Stimulated activated CD8-positive, alpha-beta memory T cell treated with anti-CD3 and anti-CD28 coated beads, Interleukin-4, amount 100 ng/mL, for 48 hours (primary cell): ENCODE results near the gene MED16.

Source experiments
- DNase-seq: peaks from one replicate; pipeline ENCODE4 v3.0.0-alpha.2; 2020

The MED16 gene

GRCh38 chr19:892894-893689 is at the start of gene MED16, which contains the start of gene RNU6-9:
TSS of gene MED16 (minus strand) at chr19:893187. CDS start at chr19:891131, 2,056 bp downstream.
TSS of gene RNU6-9 (plus strand) at chr19:893484.
- DNase-seq = peak; percentile 90

DNA sequence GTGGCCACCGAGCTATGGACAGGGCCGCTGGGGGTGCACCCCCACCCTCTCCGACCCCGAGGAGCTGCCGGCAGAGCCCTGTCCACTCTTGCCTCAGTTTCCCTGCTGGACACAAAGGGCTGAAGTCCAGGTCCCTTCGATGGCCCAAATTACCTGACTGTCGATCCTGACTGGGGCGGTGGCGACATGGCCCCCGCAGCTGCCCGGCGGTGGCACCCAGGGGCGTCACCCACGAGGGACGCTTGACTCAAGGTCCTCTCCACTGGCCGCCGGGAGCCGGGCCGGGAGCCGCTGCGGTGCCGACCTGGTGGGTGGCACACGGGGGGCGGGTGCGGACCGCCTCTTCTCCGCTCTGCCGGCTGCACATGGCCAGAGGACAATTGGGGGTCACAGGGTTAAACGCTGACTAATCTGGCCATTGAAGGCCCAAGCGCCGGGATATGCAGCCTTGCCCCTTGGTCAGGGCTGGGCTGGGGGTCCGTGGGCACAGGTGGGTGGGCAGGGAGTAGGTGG is 49.2 kb upstream of the MED16 start:
- DNase-seq = no peak

DNA sequence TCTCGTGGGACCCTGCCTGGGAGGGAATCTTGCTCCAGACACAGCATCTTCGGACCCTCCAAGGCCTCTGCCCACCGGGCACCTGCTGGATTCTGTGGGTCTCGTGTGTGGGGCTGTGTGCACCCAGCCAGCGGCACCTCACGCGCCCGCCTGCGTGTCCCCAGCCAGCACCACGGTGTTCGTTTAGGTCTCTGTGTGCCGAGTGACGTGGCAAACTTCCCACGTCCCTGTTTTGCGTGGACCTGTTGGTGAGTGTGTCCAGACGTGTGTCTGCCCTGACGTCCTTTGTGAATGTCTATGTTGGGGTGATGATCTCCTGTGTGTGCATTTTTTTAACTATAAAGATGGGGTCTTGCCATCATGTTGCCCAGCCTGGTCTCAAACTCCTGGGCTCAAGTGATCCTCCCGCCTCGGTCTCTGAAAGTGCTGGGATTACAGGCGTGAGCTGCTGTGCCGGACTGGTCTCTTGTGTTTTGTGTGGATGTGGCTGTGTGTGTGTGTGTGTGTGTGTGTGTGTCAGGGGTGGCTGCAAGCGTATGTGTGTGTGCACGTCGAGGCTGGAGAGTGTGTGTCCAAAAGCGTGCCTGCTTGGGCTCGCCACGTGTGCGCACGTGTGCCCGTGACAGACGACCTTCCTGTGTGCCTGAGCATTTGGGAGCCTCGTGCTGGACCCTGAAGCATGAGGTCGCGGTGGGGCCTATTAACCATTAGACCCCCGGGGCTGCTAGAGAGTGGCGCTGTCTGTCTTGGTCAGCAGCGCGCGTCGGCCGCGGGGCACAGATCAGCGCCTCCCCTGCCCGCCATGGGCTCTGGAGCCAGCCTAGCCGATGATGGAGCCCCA is 48.5 kb upstream of the MED16 start:
- no peak for DNase-seq

DNA sequence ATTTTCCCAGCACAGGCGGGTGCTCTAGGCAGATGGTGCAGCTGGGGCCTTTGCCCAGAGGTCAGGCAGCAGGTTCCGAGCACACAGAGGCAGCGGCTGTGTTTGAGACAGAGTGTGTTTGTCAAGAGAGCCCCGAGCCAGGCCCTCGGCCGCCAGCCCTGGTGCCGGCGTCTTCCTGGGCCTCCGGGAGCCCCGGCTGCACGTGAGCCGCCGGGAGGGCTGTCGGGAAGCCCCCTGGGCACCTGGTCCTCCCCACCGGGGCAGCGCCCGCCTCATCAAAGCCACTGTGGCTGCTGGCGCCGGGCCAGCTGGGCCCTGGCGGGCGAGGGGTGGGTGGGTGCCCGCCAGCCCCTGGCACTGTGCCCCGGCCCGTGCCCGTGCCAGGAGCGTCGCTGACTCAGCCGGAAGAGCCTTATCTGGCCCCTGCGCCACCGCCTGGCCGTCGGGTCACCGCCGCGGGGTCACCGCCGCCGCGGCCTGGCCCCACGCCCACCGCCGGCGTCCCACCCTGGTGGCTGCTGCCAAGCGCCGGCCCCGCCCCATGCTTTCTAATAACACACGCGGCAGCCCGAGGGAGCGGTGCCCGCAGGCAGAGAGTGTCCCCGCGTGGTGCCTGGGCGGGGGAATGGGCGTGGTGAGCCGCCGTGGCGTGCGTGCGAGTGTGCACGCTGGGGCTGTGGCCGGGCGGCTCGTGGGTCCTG is 47.8 kb upstream of the MED16 start:
- peak; percentile 64 for DNase-seq

GRCh38 chr19:939922-940321 is 46.9 kb upstream of the MED16 start:
- DNase-seq = no peak

GRCh38 chr19:939439-939838 is 46.5 kb upstream of the MED16 start:
- DNase-seq = no peak

GRCh38 chr19:938233-938923 is 45.4 kb upstream of the MED16 start:
- no peak for DNase-seq

DNA sequence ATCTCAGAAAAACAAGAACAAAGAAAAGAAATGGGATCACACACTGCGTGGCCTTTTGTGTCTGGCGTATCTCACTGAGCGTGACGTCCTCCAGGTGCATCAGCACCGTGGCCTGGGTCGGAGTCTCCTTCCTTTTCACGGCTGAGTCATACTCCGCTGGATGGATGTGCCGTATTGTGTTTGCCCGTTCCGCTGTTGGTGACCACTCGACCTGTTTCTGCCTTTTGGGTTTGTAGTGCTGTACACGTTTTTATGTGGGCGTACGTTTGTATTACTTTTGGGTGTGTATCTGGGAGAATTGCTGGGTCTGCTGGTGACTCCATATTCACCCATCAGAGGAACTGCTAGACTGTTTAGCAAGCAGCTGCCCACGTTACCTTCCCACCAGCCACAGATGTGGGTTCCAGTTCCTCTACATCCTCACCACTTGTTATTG is 44.3 kb upstream of the MED16 start:
- DNase-seq = peak; percentile 63

- DNase-seq = no peak
Observed at GRCh38 chr19:936175-936546, 43.2 kb upstream of the MED16 start.

- DNase-seq = no peak
Observed at GRCh38 chr19:934865-935479, 42.0 kb upstream of the MED16 start.

GRCh38 chr19:934197-934840 is 41.3 kb upstream of the MED16 start:
- DNase-seq = no peak

DNA sequence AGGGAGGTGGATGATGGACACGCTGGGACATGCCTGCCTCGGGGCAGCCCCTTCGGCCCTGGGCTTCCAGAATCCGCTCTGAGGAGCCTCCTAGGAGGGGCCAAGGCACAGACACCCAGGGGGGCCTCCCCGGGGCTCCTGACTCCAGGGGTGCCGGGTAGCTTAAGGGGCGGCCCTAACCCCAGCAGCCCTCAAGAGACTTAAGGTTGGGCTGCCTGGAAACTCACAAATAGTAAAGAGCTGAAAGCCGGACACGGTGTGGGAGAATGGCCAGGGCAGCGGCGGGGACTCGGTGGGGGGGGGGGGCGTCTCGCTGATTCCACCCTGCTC is 40.5 kb upstream of the MED16 start:
- no peak for DNase-seq

- DNase-seq = no peak
Observed at GRCh38 chr19:932648-933552, 39.9 kb upstream of the MED16 start.

GRCh38 chr19:931860-932647 is 39.1 kb upstream of the MED16 start:
- no peak for DNase-seq

- DNase-seq = no peak
Observed at GRCh38 chr19:929891-930258, 36.9 kb upstream of the MED16 start.

DNA sequence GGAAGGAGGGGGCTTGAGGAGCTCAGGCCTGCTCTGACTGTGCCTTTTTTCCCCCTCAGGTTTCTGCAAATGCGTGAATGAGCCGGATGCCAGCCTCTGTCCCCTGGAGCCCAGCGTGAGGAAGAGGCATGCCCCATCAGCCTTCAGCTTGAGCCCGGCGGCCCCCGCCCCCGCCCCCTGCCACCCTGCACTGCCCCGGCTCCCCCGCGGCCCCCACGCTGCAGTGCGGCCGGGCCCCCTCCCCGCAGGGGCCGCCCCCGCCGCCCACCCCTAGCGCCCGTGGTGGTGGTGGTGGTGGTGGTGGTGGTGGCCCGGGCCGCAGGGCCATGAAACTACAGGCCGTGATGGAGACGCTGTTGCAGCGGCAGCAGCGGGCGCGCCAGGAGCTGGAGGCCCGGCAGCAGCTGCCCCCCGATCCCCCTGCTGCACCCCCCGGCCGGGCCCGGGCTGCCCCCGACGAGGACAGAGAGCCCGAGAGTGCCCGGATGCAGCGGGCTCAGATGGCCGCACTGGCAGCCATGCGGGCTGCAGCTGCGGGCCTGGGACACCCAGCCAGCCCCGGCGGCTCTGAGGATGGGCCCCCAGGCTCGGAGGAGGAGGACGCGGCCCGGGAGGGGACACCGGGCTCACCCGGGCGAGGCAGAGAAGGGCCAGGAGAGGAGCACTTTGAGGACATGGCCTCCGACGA is 36.4 kb upstream of the MED16 start:
- DNase-seq = no peak

- no peak for DNase-seq
Observed at GRCh38 chr19:928471-929202, 35.6 kb upstream of the MED16 start.

DNA sequence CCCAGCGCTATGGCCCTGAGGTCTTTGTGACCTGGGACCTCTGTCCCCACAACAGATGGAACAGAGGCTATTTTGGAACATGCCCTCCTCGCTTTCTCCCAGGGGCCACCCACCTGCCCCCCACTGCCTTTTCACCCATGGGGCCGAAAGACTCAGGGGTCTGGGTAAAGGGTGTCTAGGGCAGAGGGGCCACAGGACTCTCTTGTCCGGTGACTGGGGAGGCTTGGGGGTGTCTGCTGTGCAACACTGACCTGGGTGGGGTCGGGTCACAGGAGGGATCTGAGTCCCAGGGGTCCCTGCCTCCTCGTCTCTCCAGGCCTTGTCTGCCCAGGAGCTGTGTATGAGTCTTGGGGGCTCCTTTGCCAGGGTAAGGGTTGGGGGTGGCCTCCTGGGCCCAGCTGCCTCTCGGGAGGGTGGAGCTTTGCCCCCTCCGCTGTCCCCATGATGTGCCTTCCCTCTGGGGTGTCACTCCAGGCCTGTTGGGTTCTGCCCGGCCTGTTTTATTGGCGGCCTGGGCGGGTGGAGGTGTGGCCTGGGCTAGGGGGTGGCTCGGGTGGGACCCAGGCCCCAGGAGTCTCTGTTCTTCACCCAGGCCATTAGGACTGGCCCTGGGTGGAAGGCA is 34.9 kb upstream of the MED16 start:
- DNase-seq = no peak
